ENCODE measurements around the gene RBX1.

RBX1 gene

GRCh38 chr22:41021061-41021612, 70.0 kb downstream of the RBX1 start:
- in situ Hi-C loops (cut with MboI; ENCODE audit: low sequenced_read_pairs) = no loop called here

- in situ Hi-C loops (cut with MboI; ENCODE audit: low sequenced_read_pairs) = no loop called here
These were observed 70.7 kb downstream of the RBX1 start for GRCh38 chr22:41021613-41022454.

GRCh38 chr22:41022470-41023298, 71.5 kb downstream of the RBX1 start:
- in situ Hi-C loops (cut with MboI; ENCODE audit: low sequenced_read_pairs) = no loop called here
